Erythroblast (primary cell): ENCODE data around the gene WSCD2.
A peak's percentile ranks its signal among the peaks of the same experiment; 100 is the strongest.

Experiments used
- DNase-seq, 2 experiments: peaks; one replicate each; lab custom pipeline; 2025; lab: John Stamatoyannopoulos, UW
- GATA1 ChIP-seq: IDR thresholded peaks from 2 replicates; pipeline ENCODE4 v1.6.1; 2011; ENCODE audit warnings: low read depth, mild to moderate bottlenecking, control low read depth, low read length, moderate library complexity
- POLR2A ChIP-seq: IDR thresholded peaks from 2 replicates; pipeline ENCODE4 v1.6.1; 2011; ENCODE audit warnings: mild to moderate bottlenecking, low read length

WSCD2 gene

GRCh38 chr12:108127654-108128053 is 1.4 kb upstream of the WSCD2 start:
- peak; percentile 16 to 40 for DNase-seq
- TF ChIP-seq GATA1, result no peak
- no peak for TF ChIP-seq POLR2A

DNA sequence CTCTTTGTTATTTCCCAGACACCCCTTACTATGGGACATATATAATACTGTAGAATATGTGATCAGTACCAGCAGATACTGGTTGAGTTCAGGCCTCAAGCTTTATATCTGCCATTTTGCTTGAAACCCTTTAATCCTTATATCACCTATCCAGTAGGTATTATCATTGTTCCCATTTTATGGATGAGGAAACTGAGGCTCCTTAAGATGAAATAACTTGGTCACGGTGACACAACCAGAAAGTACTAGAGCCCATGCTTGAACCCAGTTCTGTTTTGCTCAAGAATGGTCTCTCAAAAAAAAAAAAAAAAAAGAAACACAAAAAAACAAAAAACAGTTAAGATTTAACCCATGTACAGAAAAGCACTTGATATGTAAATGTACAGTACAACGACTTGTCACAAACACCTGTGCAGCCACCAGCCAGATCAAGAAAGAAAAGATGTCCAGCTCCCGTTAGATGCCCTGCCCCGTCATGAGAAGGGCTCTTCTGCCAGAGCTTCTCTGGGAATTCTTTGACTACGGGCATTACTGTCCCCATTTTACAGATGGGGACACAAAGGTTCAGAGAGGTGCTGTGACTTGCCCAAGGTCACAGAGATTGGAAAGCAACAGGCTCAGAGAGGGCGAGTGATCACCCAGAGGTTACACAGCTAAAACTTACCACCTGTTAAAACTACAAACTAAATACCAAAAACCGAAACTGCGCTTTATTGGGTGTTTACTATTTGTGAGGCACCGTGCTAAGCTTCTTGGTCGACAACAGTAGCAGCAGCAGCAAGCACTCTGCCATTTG is 669 bp upstream of the WSCD2 start:
- TF ChIP-seq GATA1 (no peak), POLR2A (no peak)
- DNase-seq, result peak; percentile 30 to 45

GRCh38 chr12:108131035-108131434 is 1.9 kb downstream of the WSCD2 start:
- no peak for DNase-seq
- TF ChIP-seq POLR2A (no peak), GATA1 (no peak)

- TF ChIP-seq GATA1 (no peak), POLR2A (no peak)
- peak in 1 of 2 experiments; percentile 27 for DNase-seq
These were observed 2.6 kb downstream of the WSCD2 start for GRCh38 chr12:108131657-108132126.

- peak in 1 of 2 experiments; percentile 14 for DNase-seq
- no peak for TF ChIP-seq GATA1
- no peak for TF ChIP-seq POLR2A
These were observed 4.4 kb downstream of the WSCD2 start for GRCh38 chr12:108133482-108133881.

DNA sequence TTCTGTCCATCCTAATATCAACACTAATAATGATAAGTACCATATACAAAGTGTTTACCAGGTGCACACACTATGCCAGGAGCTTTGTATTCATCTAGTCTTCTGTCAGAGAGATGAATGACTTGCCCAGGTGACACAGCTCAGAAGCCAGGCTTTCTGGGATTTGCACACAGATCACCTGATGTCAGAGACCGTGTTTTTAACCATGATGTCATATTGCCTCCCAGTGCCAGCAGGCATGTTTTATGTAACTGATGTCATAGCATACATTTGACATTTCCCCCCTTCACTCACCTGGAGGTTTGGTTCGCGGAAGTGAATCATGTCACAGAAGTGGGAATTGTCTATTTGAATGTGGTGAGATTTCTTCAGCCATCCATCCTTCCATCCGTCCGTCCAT is 5.7 kb downstream of the WSCD2 start:
- TF ChIP-seq POLR2A, result no peak
- no peak for TF ChIP-seq GATA1

GRCh38 chr12:108135627-108136026 is 6.5 kb downstream of the WSCD2 start:
- no peak for DNase-seq
- TF ChIP-seq GATA1 (no peak), POLR2A (no peak)

More for the DNA sequence above, 5.7 kb downstream of the WSCD2 start:
- DNase-seq, result peak; percentile 12 to 15

DNA sequence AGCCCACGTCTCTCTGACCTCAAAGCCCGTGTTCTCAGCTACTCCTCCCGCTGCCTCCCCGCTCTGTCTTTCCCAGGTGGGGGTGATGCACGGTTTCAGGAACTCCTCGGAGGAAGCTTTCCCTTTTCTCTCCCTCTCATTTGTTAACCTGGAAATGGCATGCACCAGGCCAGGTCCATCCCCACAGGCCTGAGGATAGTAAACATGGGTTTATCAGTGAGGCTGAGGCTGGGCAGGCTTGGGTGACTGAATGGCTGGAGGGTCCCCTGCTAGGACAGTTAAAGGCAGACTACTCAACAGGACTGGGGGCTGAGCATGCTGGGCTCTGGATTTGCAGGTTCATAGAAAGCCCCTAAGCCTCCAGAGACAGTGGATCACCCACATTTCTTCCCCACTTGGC is 7.6 kb downstream of the WSCD2 start:
- TF ChIP-seq GATA1 (no peak), POLR2A (no peak)
- no peak for DNase-seq

GRCh38 chr12:108139454-108139853 is 10.4 kb downstream of the WSCD2 start:
- no peak for DNase-seq
- TF ChIP-seq POLR2A, result no peak

GRCh38 chr12:108140501-108140900 is 11.4 kb downstream of the WSCD2 start:
- DNase-seq, result no peak
- TF ChIP-seq GATA1 (no peak), POLR2A (no peak)

GRCh38 chr12:108141600-108142130 is 12.6 kb downstream of the WSCD2 start:
- DNase-seq, result no peak
- TF ChIP-seq GATA1, result no peak
- no peak for TF ChIP-seq POLR2A

- no peak for DNase-seq
- TF ChIP-seq POLR2A, result no peak
- no peak for TF ChIP-seq GATA1
These were observed 14.1 kb downstream of the WSCD2 start for GRCh38 chr12:108143144-108143543.

- TF ChIP-seq POLR2A (no peak), GATA1 (no peak)
- no peak for DNase-seq
These were observed 15.0 kb downstream of the WSCD2 start for GRCh38 chr12:108144080-108144479.

- no peak for DNase-seq
- TF ChIP-seq GATA1, result no peak
- no peak for TF ChIP-seq POLR2A
These were observed 15.9 kb downstream of the WSCD2 start for GRCh38 chr12:108145011-108145410.
